BE2C (cell line): ENCODE results near the gene EFCAB12.

ENCODE experiments used
- DNase-seq: peaks from one replicate; pipeline ENCODE4 v3.0.0-alpha.2; 2020
- H3K27me3 ChIP-seq: fragments of 250-450 bp; sonication (Bioruptor Pico); 2 replicates; pipeline ENCODE4 v1.5.1; 2020; ENCODE audit warnings: mild to moderate bottlenecking
- H3K36me3 ChIP-seq: fragments of 250-450 bp; sonication (Bioruptor Pico); 2 replicates; pipeline ENCODE4 v1.5.1; 2020; ENCODE audit warnings: mild to moderate bottlenecking
- H3K4me1 ChIP-seq: fragments of 250-450 bp; sonication (Bioruptor Pico); 2 replicates; pipeline ENCODE4 v1.5.1; 2020
- H3K4me3 ChIP-seq: 2 replicates; pipeline ENCODE4 v1.5.1; 2011; ENCODE audit warnings: low read depth, low read length
- H3K9me3 ChIP-seq: fragments of 250-450 bp; sonication (Bioruptor Pico); 2 replicates; pipeline ENCODE4 v1.5.1; 2020
- CTCF ChIP-seq: IDR thresholded peaks from 2 replicates; pipeline ENCODE4 v1.5.1; 2012; ENCODE audit warnings: mild to moderate bottlenecking, low read depth, low read length

Gene EFCAB12

GRCh38 chr3:129473067-129473768, 44.8 kb upstream of the EFCAB12 start:
- no peaks in the 10 kb centered on the region for H3K4me1 ChIP-seq
- H3K4me3 ChIP-seq: no peak overlapping the region
- TF ChIP-seq CTCF: no peak
- H3K9me3 ChIP-seq: no peaks in the 10 kb centered on the region
- no peak for DNase-seq
- no peaks in the 10 kb centered on the region for H3K27me3 ChIP-seq
- peaks cover 5% of the 10 kb centered on the region; the same call in 1 of the 2 replicates for H3K36me3 ChIP-seq

GRCh38 chr3:129470861-129471260, 42.4 kb upstream of the EFCAB12 start:
- Histone ChIP-seq H3K9me3 (no peaks in the 10 kb centered on the region), H3K27me3 (no peaks in the 10 kb centered on the region), H3K36me3 (0 out of 2 replicates have a peak, but pooled peaks cover 3% of the 10 kb centered on the region), H3K4me1 (no peaks in the 10 kb centered on the region), H3K4me3 (no peak overlapping the region)
- TF ChIP-seq CTCF: no peak
- no peak for DNase-seq

- DNase-seq: no peak
- H3K36me3 ChIP-seq: 0 out of 2 replicates have a peak, but pooled peaks cover 3% of the 10 kb centered on the region
- TF ChIP-seq CTCF: no peak
Observed at GRCh38 chr3:129469026-129469425, 40.6 kb upstream of the EFCAB12 start.

DNA sequence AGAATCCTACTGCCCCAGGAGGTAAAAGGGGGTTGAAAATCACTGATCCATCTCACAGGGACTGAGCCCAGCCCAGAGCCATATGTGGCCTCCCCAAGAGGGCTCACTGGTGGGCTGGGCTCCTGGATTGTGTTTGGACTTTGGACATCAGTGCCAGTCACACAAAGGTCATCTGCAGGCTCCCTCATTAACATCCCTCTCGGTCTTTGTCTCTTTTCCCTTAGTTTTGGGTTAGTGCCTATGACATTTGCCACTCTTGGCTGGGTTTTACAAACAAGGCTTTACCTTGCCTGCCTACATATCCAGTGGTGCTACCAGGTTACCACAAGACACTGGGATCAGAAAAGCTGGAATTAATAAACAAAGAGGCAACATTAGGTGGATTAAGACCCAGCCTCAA, 39.5 kb upstream of the EFCAB12 start:
- H3K36me3 ChIP-seq: 0 out of 2 replicates have a peak, but pooled peaks cover 3% of the 10 kb centered on the region
- no peaks in the 10 kb centered on the region for H3K9me3 ChIP-seq
- no peaks in the 10 kb centered on the region for H3K27me3 ChIP-seq
- no peaks in the 10 kb centered on the region for H3K4me1 ChIP-seq
- no peak for DNase-seq
- TF ChIP-seq CTCF: no peak
- no peak overlapping the region for H3K4me3 ChIP-seq

More at GRCh38 chr3:129469026-129469425, 40.6 kb upstream of the EFCAB12 start:
- Histone ChIP-seq H3K27me3 (no peaks in the 10 kb centered on the region), H3K4me3 (no peak overlapping the region), H3K4me1 (no peaks in the 10 kb centered on the region), H3K9me3 (no peaks in the 10 kb centered on the region)

- no peak for DNase-seq
- no peaks in the 10 kb centered on the region for H3K27me3 ChIP-seq
- no peaks in the 10 kb centered on the region for H3K9me3 ChIP-seq
- no peaks in the 10 kb centered on the region for H3K4me1 ChIP-seq
- no peak for TF ChIP-seq CTCF
- H3K36me3 ChIP-seq: 0 out of 2 replicates have a peak, but pooled peaks cover 3% of the 10 kb centered on the region
- no peak overlapping the region for H3K4me3 ChIP-seq
Observed at GRCh38 chr3:129463716-129464115, 35.3 kb upstream of the EFCAB12 start.

DNA sequence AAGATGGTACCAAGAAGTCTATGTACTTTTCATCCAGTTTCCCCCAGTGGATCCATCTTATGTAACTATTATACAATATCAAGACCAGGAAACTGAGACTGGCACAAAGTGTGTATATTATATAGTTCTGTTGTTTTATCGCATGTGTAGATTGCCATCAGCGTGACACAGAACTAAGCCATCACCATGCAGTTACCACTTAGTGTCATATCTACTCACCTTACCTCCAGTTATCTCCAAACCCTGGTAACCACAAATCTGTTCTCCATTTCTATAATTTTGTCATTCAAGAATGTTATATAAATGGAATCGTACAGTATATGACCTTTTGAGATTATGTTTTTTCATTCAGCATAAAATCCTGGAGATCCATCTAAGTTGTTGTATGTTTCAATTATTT, 34.7 kb upstream of the EFCAB12 start:
- Histone ChIP-seq H3K36me3 (0 out of 2 replicates have a peak, but pooled peaks cover 3% of the 10 kb centered on the region), H3K27me3 (no peaks in the 10 kb centered on the region), H3K4me3 (no peak overlapping the region), H3K9me3 (no peaks in the 10 kb centered on the region), H3K4me1 (no peaks in the 10 kb centered on the region)
- no peak for DNase-seq
- TF ChIP-seq CTCF: no peak
